Neuronal stem cell (in vitro differentiated cells): Measurements from ENCODE around the gene NAALADL1.

ENCODE experiments used
- DNase-seq: peaks from one replicate; pipeline ENCODE4 v3.0.0-alpha.2; 2013; ENCODE audit warnings: low spot score
- H2AFZ ChIP-seq: one replicate; pipeline ENCODE4 v1.6.1; 2013; ENCODE audit warnings: mild to moderate bottlenecking, low read length, inconsistent platforms
- H2AK5ac ChIP-seq: 2 replicates; pipeline ENCODE4 v1.6.1; 2013; ENCODE audit warnings: low read depth, mild to moderate bottlenecking, inconsistent platforms, low read length, moderate library complexity, mixed read lengths
- H2BK120ac ChIP-seq: 2 replicates; pipeline ENCODE4 v1.6.1; 2013; ENCODE audit warnings: low read depth, mild to moderate bottlenecking, inconsistent platforms, low read length, moderate library complexity, mixed read lengths
- H2BK12ac ChIP-seq: one replicate; pipeline ENCODE4 v1.6.1; 2013; ENCODE audit warnings: low read length, inconsistent platforms
- H2BK15ac ChIP-seq: 2 replicates; pipeline ENCODE4 v1.6.1; 2013; ENCODE audit warnings: mild to moderate bottlenecking, low read length, inconsistent platforms, mixed read lengths
- H2BK5ac ChIP-seq: one replicate; pipeline ENCODE4 v1.6.1; 2013; ENCODE audit warnings: inconsistent platforms, mild to moderate bottlenecking, low read length, moderate library complexity
- H3K14ac ChIP-seq: one replicate; pipeline ENCODE4 v1.6.1; 2013; ENCODE audit warnings: low read length, inconsistent platforms
- H3K18ac ChIP-seq: 2 replicates; pipeline ENCODE4 v1.6.1; 2013; ENCODE audit warnings: low read length, inconsistent platforms
- H3K23ac ChIP-seq: 2 replicates; pipeline ENCODE4 v1.6.1; 2013; ENCODE audit warnings: low read depth, mild to moderate bottlenecking, mixed read lengths, low read length, inconsistent platforms; ENCODE audit not compliant: poor library complexity
- H3K27ac ChIP-seq: replicated peaks from 3 replicates; pipeline ENCODE4 v1.5.1; 2013; ENCODE audit warnings: low read length, inconsistent platforms
- H3K27me3 ChIP-seq, 3 experiments: 2 replicates each; pipeline ENCODE4 v1.6.1; 2013; ENCODE audit warnings: low read length in 3 of 3, mild to moderate bottlenecking in 2 of 3, inconsistent platforms in 1 of 3, low read depth in 1 of 3, mixed read lengths in 1 of 3, moderate library complexity in 1 of 3; ENCODE audit not compliant: control insufficient read depth in 3 of 3, insufficient read depth in 3 of 3
- H3K36me3 ChIP-seq, 2 donors: replicated peaks in 1 of 2; 2 replicates each; pipeline ENCODE4 v1.6.1; 2013; ENCODE audit warnings: low read length in 2 of 2; ENCODE audit not compliant: control insufficient read depth in 2 of 2, insufficient read depth in 2 of 2
- H3K4ac ChIP-seq: 2 replicates; pipeline ENCODE4 v1.6.1; 2013; ENCODE audit warnings: inconsistent platforms, mild to moderate bottlenecking, low read length, moderate library complexity
- H3K4me1 ChIP-seq, 2 donors: 1 replicate in 1 of 2; 2 replicates in 1 of 2; pipeline ENCODE4 v1.6.1; 2013; ENCODE audit warnings: low read length in 2 of 2, low read depth in 1 of 2; ENCODE audit not compliant: control insufficient read depth in 2 of 2, insufficient read depth in 1 of 2
- H3K4me2 ChIP-seq: one replicate; pipeline ENCODE4 v1.6.1; 2013; ENCODE audit warnings: mild to moderate bottlenecking, low read length, inconsistent platforms; ENCODE audit not compliant: insufficient read depth, poor library complexity, severe bottlenecking
- H3K4me3 ChIP-seq, 2 donors: 2 replicates each; pipeline ENCODE4 v1.5.1; 2013; ENCODE audit warnings: low read length in 2 of 2, mild to moderate bottlenecking in 2 of 2, inconsistent platforms in 1 of 2, moderate library complexity in 1 of 2
- H3K79me1 ChIP-seq: one replicate; pipeline ENCODE4 v1.6.1; 2013; ENCODE audit warnings: low read depth, mild to moderate bottlenecking, inconsistent platforms, low read length, moderate library complexity
- H3K9ac ChIP-seq: one replicate; pipeline ENCODE4 v1.6.1; 2013; ENCODE audit warnings: mild to moderate bottlenecking, low read depth, low read length, inconsistent platforms; ENCODE audit not compliant: poor library complexity
- H3K9me3 ChIP-seq, 2 donors: replicated peaks in 1 of 2; 2 replicates each; pipeline versions ENCODE3 to v1.6.1; 2013; ENCODE audit warnings: low read length in 2 of 2, mild to moderate bottlenecking in 2 of 2, inconsistent platforms in 1 of 2, low read depth in 1 of 2, mixed read lengths in 1 of 2, moderate library complexity in 1 of 2; ENCODE audit not compliant: control insufficient read depth in 2 of 2, insufficient read depth in 1 of 2
- H4K8ac ChIP-seq: one replicate; pipeline ENCODE4 v1.6.1; 2013; ENCODE audit warnings: low read depth, mild to moderate bottlenecking, inconsistent platforms, low read length, moderate library complexity
- H4K91ac ChIP-seq: one replicate; pipeline ENCODE4 v1.6.1; 2013; ENCODE audit warnings: low read length, low read depth, mild to moderate bottlenecking, inconsistent platforms; ENCODE audit not compliant: poor library complexity
- WGBS, 2 donors: extraction: QIAGEN DNeasy Blood & Tissue Kit; methylation state at CpG; one replicate each; pipeline ENCODE4 v1.1.7; 2013; ENCODE audit warnings: missing lambda C conversion rate in 2 of 2, mixed read lengths in 1 of 2; ENCODE audit not compliant: insufficient read length in 2 of 2, insufficient replicate concordance in 1 of 2; ENCODE audit errors: extremely low coverage in 2 of 2; 5-methylcytosine and 5-hydroxymethylcytosine counted together

NAALADL1 gene

GRCh38 chr11:65087827-65088226 is 29.5 kb upstream of the NAALADL1 start:
- H3K14ac ChIP-seq = no peak overlapping the region
- H3K23ac ChIP-seq = no peak overlapping the region
- H3K27me3 ChIP-seq = no peaks in the 10 kb centered on the region
- H2AFZ ChIP-seq = no peak overlapping the region
- no peak overlapping the region for H3K4me2 ChIP-seq
- no CpG with 5 or more reads among the region's 15 CpGs for WGBS, 2 donors
- no peak overlapping the region for H4K8ac ChIP-seq
- H3K4ac ChIP-seq = no peak overlapping the region
- no peak overlapping the region for H2BK120ac ChIP-seq
- no peak overlapping the region for H3K4me3 ChIP-seq
- H3K27ac ChIP-seq = no peak overlapping the region
- H2BK12ac ChIP-seq = no peak overlapping the region
- no peak overlapping the region for H2AK5ac ChIP-seq
- H3K79me1 ChIP-seq = no peaks in the 10 kb centered on the region
- peaks cover 4 to 8% of the 10 kb centered on the region in 2 donors for H3K4me1 ChIP-seq
- H3K36me3 ChIP-seq = peaks cover 21 to 55% of the 10 kb centered on the region in 2 donors
- H3K9ac ChIP-seq = no peak overlapping the region
- H4K91ac ChIP-seq = no peak overlapping the region
- no peak overlapping the region for H2BK5ac ChIP-seq
- no peaks in the 10 kb centered on the region for H3K9me3 ChIP-seq
- H3K18ac ChIP-seq = no peak overlapping the region
- no peak for DNase-seq
- no peak overlapping the region for H2BK15ac ChIP-seq

DNA sequence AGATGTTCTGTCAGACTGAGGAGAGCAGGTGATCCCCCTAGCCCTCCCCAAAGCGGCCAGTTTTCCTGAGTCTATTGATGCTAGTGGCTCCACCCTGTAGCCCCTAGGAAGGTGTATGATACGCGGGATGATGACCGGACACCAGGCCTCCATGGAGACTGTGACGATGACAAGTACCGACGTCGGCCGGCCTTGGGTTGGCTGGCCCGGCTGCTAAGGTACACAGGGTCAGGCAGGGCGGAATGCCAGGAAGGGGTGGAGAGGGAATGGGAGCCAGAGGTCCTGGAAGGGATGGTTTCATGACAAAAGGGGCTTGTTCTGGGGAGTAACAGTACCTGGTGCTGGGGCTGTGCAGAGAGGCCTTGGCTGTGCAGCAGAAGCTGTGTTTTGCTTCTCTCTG is 28.9 kb upstream of the NAALADL1 start:
- Histone ChIP-seq H3K4ac (no peak overlapping the region), H2BK120ac (no peak overlapping the region), H2AK5ac (no peak overlapping the region), H3K9me3 (no peaks in the 10 kb centered on the region), H3K18ac (no peak overlapping the region), H2BK5ac (no peak overlapping the region), H3K36me3 (peaks cover 23 to 59% of the 10 kb centered on the region in 2 donors), H3K4me2 (no peak overlapping the region), H4K91ac (no peak overlapping the region), H3K27ac (no peak overlapping the region), H3K79me1 (no peaks in the 10 kb centered on the region), H3K14ac (no peak overlapping the region), H2BK15ac (no peak overlapping the region), H3K9ac (no peak overlapping the region), H3K27me3 (no peaks in the 10 kb centered on the region), H2AFZ (no peak overlapping the region), H3K4me1 (peaks cover 4 to 12% of the 10 kb centered on the region in 2 donors), H3K4me3 (peak overlapping the region in 1 of 2 donors; percentile 39), H4K8ac (no peak overlapping the region), H2BK12ac (no peak overlapping the region), H3K23ac (no peak overlapping the region)
- no CpG with 5 or more reads among the region's 11 CpGs for WGBS, 2 donors
- no peak for DNase-seq

DNA sequence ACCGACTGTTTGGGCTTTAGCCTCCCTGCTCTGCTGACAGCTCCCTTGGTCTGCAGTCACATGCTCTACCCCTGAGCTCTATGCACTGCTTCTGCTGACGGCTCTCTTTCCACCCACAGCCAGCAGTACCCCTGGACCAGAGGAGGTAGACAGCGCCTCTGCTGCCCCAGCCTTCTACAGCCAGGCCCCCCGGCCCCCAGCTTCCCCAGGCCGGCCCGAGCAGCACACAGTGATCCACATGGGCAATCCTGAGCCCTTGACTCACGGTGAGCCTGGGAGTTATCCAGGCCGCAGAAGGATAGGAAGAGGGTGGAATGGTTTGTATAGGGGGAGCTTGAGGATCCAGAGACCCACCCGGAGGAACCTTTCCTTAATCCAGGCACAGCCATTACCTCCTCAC is 28.5 kb upstream of the NAALADL1 start:
- no peak overlapping the region for H3K4me2 ChIP-seq
- no peak overlapping the region for H3K27ac ChIP-seq
- no peak overlapping the region for H2AK5ac ChIP-seq
- no peak overlapping the region for H2AFZ ChIP-seq
- H3K4me1 ChIP-seq = peaks cover 4 to 12% of the 10 kb centered on the region in 2 donors
- H4K8ac ChIP-seq = no peak overlapping the region
- no peak overlapping the region for H3K4ac ChIP-seq
- no peaks in the 10 kb centered on the region for H3K79me1 ChIP-seq
- H2BK5ac ChIP-seq = no peak overlapping the region
- no peaks in the 10 kb centered on the region for H3K9me3 ChIP-seq
- H3K4me3 ChIP-seq = no peak overlapping the region
- no peak overlapping the region for H3K18ac ChIP-seq
- peaks cover 25 to 63% of the 10 kb centered on the region in 2 donors for H3K36me3 ChIP-seq
- no peak for DNase-seq
- H2BK12ac ChIP-seq = no peak overlapping the region
- no peak overlapping the region for H2BK120ac ChIP-seq
- H3K14ac ChIP-seq = no peak overlapping the region
- no peak overlapping the region for H3K9ac ChIP-seq
- no CpG with 5 or more reads among the region's 9 CpGs for WGBS, 2 donors
- H3K23ac ChIP-seq = no peak overlapping the region
- H4K91ac ChIP-seq = no peak overlapping the region
- no peaks in the 10 kb centered on the region for H3K27me3 ChIP-seq
- H2BK15ac ChIP-seq = no peak overlapping the region

- Histone ChIP-seq H2BK5ac (no peak overlapping the region), H3K18ac (no peak overlapping the region), H3K36me3 (peaks cover 33 to 73% of the 10 kb centered on the region in 2 donors), H3K27ac (no peak overlapping the region), H2AFZ (no peak overlapping the region), H3K9ac (no peak overlapping the region), H3K79me1 (peaks cover 5% of the 10 kb centered on the region), H3K27me3 (no peaks in the 10 kb centered on the region), H3K23ac (no peak overlapping the region), H3K4me1 (peaks cover 4 to 12% of the 10 kb centered on the region in 2 donors), H2BK12ac (no peak overlapping the region), H3K4ac (no peak overlapping the region), H3K14ac (no peak overlapping the region), H3K4me3 (peak overlapping the region in 1 of 2 donors; percentile 18), H2BK120ac (no peak overlapping the region), H2BK15ac (no peak overlapping the region), H4K8ac (no peak overlapping the region), H3K4me2 (no peak overlapping the region), H4K91ac (no peak overlapping the region), H3K9me3 (no peaks in the 10 kb centered on the region), H2AK5ac (no peak overlapping the region)
- WGBS, 2 donors = no CpG with 5 or more reads among the region's 4 CpGs
- DNase-seq = no peak
Observed at GRCh38 chr11:65085446-65085845, 27.1 kb upstream of the NAALADL1 start.
